Esophagus muscularis mucosa (tissue), 4 donors: ENCODE data around the gene TRIM15. TPM values are rescaled to one million over a fixed set of nuclear protein-coding genes. Genes with fewer than 3 reads are reported as not detected.

Source experiments
- DNase-seq: peaks from one replicate; pipeline ENCODE4 v3.0.0-alpha.2; 2017; ENCODE audit errors: extremely low spot score
- H3K27ac ChIP-seq, 4 donors: fragments of 200-600 bp; sonication (generic); replicated peaks in 1 of 4; 1 replicate in 3 of 4; 2 replicates in 1 of 4; pipeline ENCODE4 v1.5.1; 2016 to 2019; ENCODE audit warnings: mild to moderate bottlenecking in 1 of 4
- H3K27me3 ChIP-seq, 4 donors: fragments of 200-600 bp; sonication (generic); one replicate each; pipeline versions ENCODE4 v1.5.1 to v1.6.0; 2016 to 2019
- H3K36me3 ChIP-seq, 4 donors: fragments of 200-600 bp; sonication (generic); one replicate each; pipeline ENCODE4 v1.5.1; 2016 to 2019
- H3K4me1 ChIP-seq, 4 donors: fragments of 200-600 bp; sonication (generic); one replicate each; pipeline ENCODE4 v1.5.1; 2016 to 2019
- H3K4me3 ChIP-seq, 4 donors: fragments of 200-600 bp; sonication (generic); 1 replicate in 2 of 4; 2 replicates in 2 of 4; pipeline ENCODE4 v1.5.1; 2016 to 2019; ENCODE audit warnings: mild to moderate bottlenecking in 4 of 4, moderate library complexity in 1 of 4
- H3K9me3 ChIP-seq, 4 donors: fragments of 200-600 bp; sonication (generic); 1 replicate in 3 of 4; 2 replicates in 1 of 4; pipeline ENCODE4 v1.5.1; 2016 to 2019
- EP300 ChIP-seq: sonication (generic); formaldehyde crosslinking; IDR thresholded peaks from one replicate; pipeline ENCODE4 v1.6.1; 2017; ENCODE audit warnings: antibody characterized with exemption
- POLR2A ChIP-seq: fragments of 450-650 bp; IDR thresholded peaks from one replicate; pipeline ENCODE4 v1.6.1; 2017; ENCODE audit warnings: antibody characterized with exemption, moderate library complexity, mild to moderate bottlenecking, low read depth
- POLR2AphosphoS5 ChIP-seq, 2 donors: sonication (generic); formaldehyde crosslinking; IDR thresholded peaks; one replicate each; pipeline ENCODE4 v1.6.1; 2017; ENCODE audit warnings: antibody characterized with exemption in 2 of 2
- WGBS: methylation state at CpG from one replicate; pipeline ENCODE4 v1.1.5; 2018; 5-methylcytosine and 5-hydroxymethylcytosine counted together
- intact Hi-C: fragments of 100-400 bp; cut with DNase I; formaldehyde crosslinking; loops from one replicate; pipeline ENCODE4 v1.15.1; 2023
- total RNA-seq, 4 donors: library from RNA; depleted of rRNA; stranded (reverse); fragments of >200 nt; gene quantifications; one replicate each; pipeline versions ENCODE4 v1.1.0 to v1.2.1, GENCODE V29; 2016
- TF ChIP-seq, protein P1 (sequence below), 3 experiments: fragments of 200-600 bp in 2 of 3; fragments of 450-650 bp in 1 of 3; sonication (generic) in 2 of 3; IDR thresholded peaks; one replicate each; pipeline ENCODE4 v1.5.1; 2017 to 2019; ENCODE audit warnings: antibody characterized with exemption in 3 of 3, mild to moderate bottlenecking in 2 of 3, moderate library complexity in 1 of 3

Gene TRIM15
- total RNA-seq, 4 donors from 2014 or later: 0.42 TPM; not detected in 3

DNA sequence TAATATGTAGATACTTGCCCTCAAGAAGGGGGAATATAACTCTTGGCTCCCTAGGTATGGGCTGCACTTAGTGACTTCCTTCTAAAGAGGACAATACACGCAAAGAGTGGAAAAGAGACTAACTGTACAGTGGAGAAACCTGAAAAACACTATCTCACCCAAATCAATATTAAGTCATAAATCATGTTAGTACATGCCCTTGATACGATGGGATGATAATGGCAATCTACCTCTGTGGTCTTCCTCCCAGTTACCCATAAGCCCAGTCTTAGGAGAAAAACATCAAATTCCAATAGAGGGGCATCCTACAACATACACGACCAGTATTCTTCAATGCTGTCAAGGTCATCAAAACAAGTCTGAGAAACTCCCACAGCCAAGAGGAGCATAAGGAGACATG lies 48.6 kb downstream of the TRIM15 start:
- intact Hi-C loops: loop anchor here (5.0 kb wide), 1 partner anchor 115 kb away; the partner anchor contains the start of gene TRIM39
- peak overlapping the region; percentile 66 to 99 (median 86) for H3K4me3 ChIP-seq
- H3K9me3 ChIP-seq: no peaks in the 10 kb centered on the region
- H3K36me3 ChIP-seq: no peaks in the 10 kb centered on the region
- TF ChIP-seq EP300: no peak
- TF ChIP-seq, protein P1, sequence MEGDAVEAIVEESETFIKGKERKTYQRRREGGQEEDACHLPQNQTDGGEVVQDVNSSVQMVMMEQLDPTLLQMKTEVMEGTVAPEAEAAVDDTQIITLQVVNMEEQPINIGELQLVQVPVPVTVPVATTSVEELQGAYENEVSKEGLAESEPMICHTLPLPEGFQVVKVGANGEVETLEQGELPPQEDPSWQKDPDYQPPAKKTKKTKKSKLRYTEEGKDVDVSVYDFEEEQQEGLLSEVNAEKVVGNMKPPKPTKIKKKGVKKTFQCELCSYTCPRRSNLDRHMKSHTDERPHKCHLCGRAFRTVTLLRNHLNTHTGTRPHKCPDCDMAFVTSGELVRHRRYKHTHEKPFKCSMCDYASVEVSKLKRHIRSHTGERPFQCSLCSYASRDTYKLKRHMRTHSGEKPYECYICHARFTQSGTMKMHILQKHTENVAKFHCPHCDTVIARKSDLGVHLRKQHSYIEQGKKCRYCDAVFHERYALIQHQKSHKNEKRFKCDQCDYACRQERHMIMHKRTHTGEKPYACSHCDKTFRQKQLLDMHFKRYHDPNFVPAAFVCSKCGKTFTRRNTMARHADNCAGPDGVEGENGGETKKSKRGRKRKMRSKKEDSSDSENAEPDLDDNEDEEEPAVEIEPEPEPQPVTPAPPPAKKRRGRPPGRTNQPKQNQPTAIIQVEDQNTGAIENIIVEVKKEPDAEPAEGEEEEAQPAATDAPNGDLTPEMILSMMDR (IDR thresholded peaks at IDR 0.05): no peak
- no peak for TF ChIP-seq POLR2AphosphoS5 (IDR thresholded peaks at IDR 0.05)
- TF ChIP-seq POLR2A: no peak
- no peak overlapping the region for H3K27ac ChIP-seq
- DNase-seq: no peak
- WGBS: 45% methylated on average over 3 of the region's 3 CpGs
- H3K4me1 ChIP-seq: peaks cover 40 to 67% (median 64%) of the 10 kb centered on the region in 4 donors
- H3K27me3 ChIP-seq: no peaks in the 10 kb centered on the region

DNA sequence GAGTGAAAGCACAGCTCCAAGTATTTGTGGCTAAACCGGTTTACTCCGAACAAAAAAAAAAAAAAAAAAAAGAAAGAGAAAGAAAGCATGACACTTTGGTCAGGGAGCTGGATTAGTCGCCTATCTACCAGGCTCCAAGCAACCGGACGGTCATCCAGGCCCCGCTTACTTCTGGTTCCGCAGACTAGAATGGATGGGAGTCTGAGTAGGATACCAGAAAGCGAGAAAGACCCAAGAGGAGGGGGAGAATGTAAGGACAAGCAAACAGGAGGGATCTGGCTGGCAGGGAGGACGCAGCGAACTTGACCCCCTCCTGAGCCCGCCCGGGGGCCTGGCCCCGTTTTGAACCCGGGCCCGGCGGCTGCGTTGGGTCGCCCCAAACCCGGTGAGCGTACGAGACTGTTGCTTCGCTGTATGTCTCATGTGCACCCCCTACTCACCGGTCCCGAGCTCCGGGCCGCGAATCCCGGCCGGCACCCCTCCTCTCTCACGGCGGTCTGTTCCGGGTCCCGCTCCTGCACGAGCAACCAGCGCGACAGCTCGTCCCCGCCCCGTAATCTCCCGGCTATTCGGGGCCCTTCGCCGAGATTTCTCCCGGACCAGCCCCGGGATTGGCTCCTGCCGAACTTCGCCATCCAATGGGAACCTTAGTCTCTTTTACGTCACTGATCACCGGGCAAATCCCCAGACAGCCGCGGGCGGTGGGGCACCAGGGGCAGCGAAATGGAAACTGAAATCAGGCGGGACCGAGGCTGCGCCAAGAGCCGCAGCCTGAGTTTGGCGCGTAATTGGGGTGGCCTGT lies 49.7 kb downstream of the TRIM15 start, which contains the start of gene TRIM26:
TRIM26 (minus strand) TSS at position 542 of the 802 bp plus-strand sequence. CDS start 14,303 bp downstream, outside the sequence.
- peak; percentile 99 for DNase-seq
- intact Hi-C loops: loop anchor here (5.0 kb wide), 1 partner anchor 114 kb away; the partner anchor contains the start of gene TRIM39
- no peaks in the 10 kb centered on the region for H3K9me3 ChIP-seq
- TF ChIP-seq POLR2A (peak; percentile 84), POLR2AphosphoS5 (IDR thresholded peaks at IDR 0.05) (peak; percentile 98 to 99), EP300 (no peak)
- H3K27ac ChIP-seq: peak within 1 kb of the TSS; percentile 93 to 98 (median 96)
- H3K27me3 ChIP-seq: no peaks in the 10 kb centered on the region
- peaks cover 29 to 56% (median 52%) of the 10 kb centered on the region in 4 donors for H3K4me1 ChIP-seq
- H3K36me3 ChIP-seq: no peaks in the 10 kb centered on the region
- WGBS: 2% methylated on average over 21 of the region's 59 CpGs
- H3K4me3 ChIP-seq: peak within 1 kb of the TSS; percentile 66 to 99 (median 86)

DNA sequence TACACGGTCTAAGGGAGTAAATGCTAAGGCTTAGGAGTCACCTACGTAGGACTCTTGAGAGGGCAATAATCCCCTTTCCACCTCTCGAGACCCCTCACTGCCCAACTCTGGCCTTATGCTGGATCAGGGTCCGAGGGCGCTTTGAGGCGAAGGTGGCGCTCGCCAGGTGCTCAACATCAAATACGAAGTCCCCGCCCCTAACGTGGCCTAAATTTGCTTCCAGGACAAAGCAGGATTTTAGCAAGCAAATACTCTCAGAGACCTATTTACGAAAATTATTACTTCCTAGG lies 50.3 kb downstream of the TRIM15 start:
- 0% methylated on average over 1 of the region's 12 CpGs for WGBS
- H3K4me3 ChIP-seq: peak overlapping the region; percentile 66 to 99 (median 86)

DNA sequence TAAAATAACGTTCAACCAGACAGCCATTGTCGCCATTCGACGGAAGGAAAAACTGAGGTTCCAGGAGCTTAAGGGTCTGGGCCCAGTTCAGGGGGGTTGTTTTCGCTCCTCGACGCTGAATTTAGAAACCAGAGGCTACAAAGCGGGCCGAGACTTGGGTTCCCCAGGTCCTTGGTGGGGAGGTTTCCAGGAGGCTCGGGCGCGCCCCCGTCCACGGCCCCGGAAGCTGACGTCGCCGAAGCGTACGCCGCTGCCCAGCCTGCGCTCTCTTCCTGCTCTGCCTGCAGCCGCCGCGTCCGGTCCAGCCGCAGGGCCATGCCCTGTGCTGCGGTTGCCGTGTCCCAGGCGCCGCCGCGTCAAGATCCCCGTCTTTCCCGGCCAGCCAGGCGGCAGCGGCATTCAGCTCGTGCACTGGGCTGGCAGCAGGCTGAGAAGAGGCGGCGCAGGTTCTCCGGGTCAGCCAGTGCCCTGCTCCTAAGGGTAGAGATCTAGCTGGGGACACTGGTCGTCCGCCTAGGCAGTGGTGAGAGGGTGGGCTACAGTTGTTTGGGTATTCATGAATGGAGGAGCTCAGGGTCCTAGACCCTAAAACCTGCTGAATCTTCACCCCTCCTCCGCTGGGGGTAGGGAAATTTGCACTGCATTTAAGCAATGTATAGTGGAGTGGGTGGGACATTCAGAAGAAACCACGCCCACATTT lies 50.8 kb downstream of the TRIM15 start:
- Histone ChIP-seq H3K27me3 (no peaks in the 10 kb centered on the region), H3K9me3 (no peaks in the 10 kb centered on the region), H3K27ac (peak overlapping the region; percentile 93 to 98 (median 96)), H3K36me3 (no peaks in the 10 kb centered on the region), H3K4me1 (peaks cover 27 to 50% (median 43%) of the 10 kb centered on the region in 4 donors), H3K4me3 (peak overlapping the region; percentile 66 to 99 (median 86))
- peak; percentile 90 to 92 for TF ChIP-seq POLR2AphosphoS5 (IDR thresholded peaks at IDR 0.05)
- TF ChIP-seq, protein P1 (IDR thresholded peaks at IDR 0.05): no peak
- TF ChIP-seq EP300: no peak
- TF ChIP-seq POLR2A: peak; percentile 61
- DNase-seq: peak; percentile 96
- intact Hi-C loops: loop anchor here (5.0 kb wide), 1 partner anchor 113 kb away; the partner anchor contains the start of gene TRIM39
- WGBS: 2% methylated on average over 30 of the region's 45 CpGs

More for the DNA sequence above, 50.3 kb downstream of the TRIM15 start:
- no peak for DNase-seq
- H3K27me3 ChIP-seq: no peaks in the 10 kb centered on the region
- peaks cover 27 to 50% (median 46%) of the 10 kb centered on the region in 4 donors for H3K4me1 ChIP-seq
- TF ChIP-seq EP300 (no peak), POLR2AphosphoS5 (IDR thresholded peaks at IDR 0.05) (no peak), POLR2A (no peak)
- TF ChIP-seq, protein P1 (IDR thresholded peaks at IDR 0.05): no peak
- intact Hi-C loops: loop anchor here (5.0 kb wide), 1 partner anchor 114 kb away; the partner anchor contains the start of gene TRIM39
- no peaks in the 10 kb centered on the region for H3K9me3 ChIP-seq
- peak overlapping the region; percentile 93 to 98 (median 96) for H3K27ac ChIP-seq
- no peaks in the 10 kb centered on the region for H3K36me3 ChIP-seq

DNA sequence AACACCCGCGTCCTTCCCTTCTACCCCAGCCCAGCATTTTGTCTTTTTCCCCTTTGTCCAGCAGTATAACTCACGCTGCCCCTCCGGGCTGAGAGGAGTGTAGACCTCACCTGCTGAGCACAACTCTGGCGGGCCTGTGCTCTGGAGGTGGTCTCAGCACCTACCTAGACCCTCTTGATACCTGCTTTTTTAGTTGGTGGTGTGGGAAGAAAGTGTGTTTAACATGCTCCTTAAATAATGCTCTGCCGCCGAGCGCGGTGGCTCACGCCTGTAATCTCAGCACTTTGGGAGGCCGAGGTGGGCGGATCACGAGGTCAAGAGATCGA lies 51.3 kb downstream of the TRIM15 start:
- H3K27ac ChIP-seq: peak overlapping the region; percentile 93 to 98 (median 96)
- H3K36me3 ChIP-seq: no peaks in the 10 kb centered on the region
- intact Hi-C loops: loop anchor here (5.0 kb wide), 1 partner anchor 113 kb away; the partner anchor contains the start of gene TRIM39
- H3K27me3 ChIP-seq: no peaks in the 10 kb centered on the region
- peaks cover 30 to 49% (median 39%) of the 10 kb centered on the region in 4 donors for H3K4me1 ChIP-seq
- no peaks in the 10 kb centered on the region for H3K9me3 ChIP-seq
- WGBS: 78% methylated on average over 14 of the region's 14 CpGs
- TF ChIP-seq POLR2A (no peak), EP300 (no peak), POLR2AphosphoS5 (IDR thresholded peaks at IDR 0.05) (no peak)
- TF ChIP-seq, protein P1 (IDR thresholded peaks at IDR 0.05): no peak
- no peak for DNase-seq
- peak overlapping the region; percentile 66 to 99 (median 86) for H3K4me3 ChIP-seq
